Iris pigment epithelial cell (primary cell): Measurements from ENCODE around the gene USO1.

ENCODE experiments used
- DNase-seq: peaks from one replicate; pipeline ENCODE4 v3.0.0-alpha.2; 2011; ENCODE audit warnings: low read depth

The USO1 gene

GRCh38 chr4:75771607-75772006 lies 47.2 kb downstream of the USO1 start:
- no peak for DNase-seq

GRCh38 chr4:75777589-75777988 lies 53.2 kb downstream of the USO1 start:
- no peak for DNase-seq

GRCh38 chr4:75779105-75779757 lies 54.9 kb downstream of the USO1 start:
- DNase-seq, result no peak

- peak; percentile 35 for DNase-seq
These were observed 56.9 kb downstream of the USO1 start for GRCh38 chr4:75781305-75781704.

- no peak for DNase-seq
These were observed 62.1 kb downstream of the USO1 start for GRCh38 chr4:75786526-75786925.

GRCh38 chr4:75786938-75787337 lies 62.6 kb downstream of the USO1 start:
- no peak for DNase-seq

- no peak for DNase-seq
These were observed 65.6 kb downstream of the USO1 start for GRCh38 chr4:75790024-75790423.

GRCh38 chr4:75800972-75801371 lies 76.6 kb downstream of the USO1 start:
- peak; percentile 67 for DNase-seq

GRCh38 chr4:75806035-75806434 lies 81.7 kb downstream of the USO1 start:
- DNase-seq, result peak; percentile 18

GRCh38 chr4:75817901-75818300 lies 93.5 kb downstream of the USO1 start:
- no peak for DNase-seq

- DNase-seq, result no peak
These were observed 94.7 kb downstream of the USO1 start for GRCh38 chr4:75819121-75819520.

- DNase-seq, result no peak
These were observed 95.8 kb downstream of the USO1 start for GRCh38 chr4:75820197-75820596.

- no peak for DNase-seq
These were observed 96.3 kb downstream of the USO1 start for GRCh38 chr4:75820676-75821075.

GRCh38 chr4:75821216-75821615 lies 96.8 kb downstream of the USO1 start:
- no peak for DNase-seq

- peak; percentile 64 for DNase-seq
These were observed 97.6 kb downstream of the USO1 start for GRCh38 chr4:75821966-75822365.

- DNase-seq, result no peak
These were observed 98.0 kb downstream of the USO1 start for GRCh38 chr4:75822416-75822815.

- peak; percentile 14 for DNase-seq
These were observed 99.4 kb downstream of the USO1 start for GRCh38 chr4:75823812-75824211.

- peak; percentile 10 for DNase-seq
These were observed 106.5 kb downstream of the USO1 start for GRCh38 chr4:75830906-75831305.

GRCh38 chr4:75831856-75832405 lies 107.6 kb downstream of the USO1 start:
- no peak for DNase-seq

- DNase-seq, result peak; percentile 22
These were observed 109.9 kb downstream of the USO1 start for GRCh38 chr4:75834095-75834771.

- peak; percentile 29 for DNase-seq
These were observed 110.4 kb downstream of the USO1 start for GRCh38 chr4:75834772-75835154.

GRCh38 chr4:75841641-75842520 lies 117.5 kb downstream of the USO1 start:
- peak; percentile 20 for DNase-seq

GRCh38 chr4:75843596-75843995 lies 119.2 kb downstream of the USO1 start:
- DNase-seq, result no peak
